ENCODE data around the gene SRC.

SRC gene

DNA sequence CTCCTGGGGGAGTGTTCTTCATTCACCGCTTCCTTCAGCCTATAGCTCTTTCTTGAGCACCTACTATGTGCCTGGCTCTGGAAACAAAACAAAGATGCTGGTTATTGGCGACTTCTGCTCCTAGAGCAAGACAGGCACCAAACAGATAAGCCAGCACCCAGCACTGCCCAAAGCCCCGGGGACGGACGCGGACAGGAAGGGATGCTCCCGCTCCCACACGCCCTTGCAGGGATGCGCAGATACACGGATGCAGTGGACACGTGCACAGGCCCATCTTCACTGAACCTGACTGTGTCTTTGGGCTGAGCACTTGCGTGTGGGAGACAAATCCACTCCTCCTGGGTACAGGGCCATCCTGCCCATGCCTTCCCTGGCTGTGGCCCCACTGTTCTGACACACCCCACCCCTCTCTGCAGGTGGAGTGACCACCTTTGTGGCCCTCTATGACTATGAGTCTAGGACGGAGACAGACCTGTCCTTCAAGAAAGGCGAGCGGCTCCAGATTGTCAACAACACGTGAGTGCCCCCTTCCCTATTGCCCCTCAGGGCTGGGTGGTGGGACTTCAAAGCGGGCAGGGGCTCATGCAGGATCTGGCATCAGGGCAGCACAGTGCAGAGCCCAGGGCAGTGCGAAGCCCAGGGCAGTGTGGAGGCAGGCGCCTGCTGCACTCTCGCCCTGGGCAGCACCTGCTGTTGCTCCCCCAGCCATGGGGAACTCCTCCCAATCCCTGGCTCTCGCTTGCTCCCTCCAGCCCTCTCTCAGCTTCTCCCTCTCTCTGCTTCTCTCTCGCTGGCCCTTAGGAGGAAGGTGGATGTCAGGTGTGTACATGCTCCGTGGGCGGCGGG, 39.9 kb downstream of the SRC start:
- DNase-seq = no peak

- DNase-seq = no peak
These were observed 40.7 kb downstream of the SRC start for GRCh38 chr20:37386505-37387251.

DNA sequence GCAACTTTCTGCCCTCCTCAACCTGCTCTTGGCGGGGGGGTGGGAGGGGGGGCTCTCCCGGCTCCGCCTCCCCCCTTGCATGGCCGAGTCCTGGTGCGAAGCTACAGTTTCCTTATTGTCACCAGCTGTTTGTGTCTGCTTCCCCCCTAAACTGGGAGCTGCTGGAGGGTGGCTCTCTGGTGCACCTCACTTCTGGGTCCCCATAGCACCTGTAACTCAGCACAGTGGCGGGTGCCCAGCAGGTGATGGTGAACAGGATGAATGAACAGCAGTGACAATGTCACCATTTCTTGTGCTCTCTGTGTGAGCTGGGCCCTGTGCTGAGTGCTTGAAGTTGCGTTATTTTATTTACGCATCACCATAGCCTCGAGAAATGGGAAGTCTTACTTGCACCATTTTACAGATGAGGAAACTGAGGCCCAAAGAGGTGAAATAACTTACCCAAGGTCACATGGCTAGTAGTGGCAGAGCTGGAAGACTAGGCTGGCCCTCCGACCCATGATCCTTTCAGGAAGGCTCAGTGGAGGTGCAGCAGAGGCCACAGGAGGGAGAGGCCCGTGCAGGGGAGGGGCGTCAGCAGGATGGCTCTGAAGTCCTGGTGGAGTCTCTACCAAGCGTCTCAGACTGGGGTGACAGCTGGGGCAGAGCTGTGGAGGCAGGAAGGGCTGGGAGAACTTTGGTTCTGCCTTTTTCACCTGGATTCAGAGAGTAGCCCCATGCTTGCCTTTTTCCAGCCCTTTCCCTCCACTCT, 41.8 kb downstream of the SRC start:
- DNase-seq = no peak

DNA sequence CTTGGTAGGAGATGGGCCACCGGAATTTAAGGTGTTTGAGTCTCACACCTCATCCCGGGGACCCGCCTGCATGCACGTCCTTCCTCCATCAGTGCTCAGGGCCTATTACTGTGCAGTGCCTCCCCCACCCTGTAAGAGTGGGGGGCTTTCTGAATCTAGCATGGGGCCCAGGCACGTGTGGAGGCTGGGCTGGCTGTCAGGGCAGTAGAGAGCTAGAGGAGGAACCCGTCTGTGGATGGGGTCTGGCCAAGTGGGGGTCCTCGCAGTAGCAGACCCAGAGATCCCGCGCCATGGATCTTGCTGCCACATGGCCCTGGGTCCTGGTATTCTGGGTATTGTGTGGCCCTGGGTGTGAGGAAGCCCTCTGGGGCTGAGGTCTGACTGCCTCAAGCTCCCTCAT, 42.9 kb downstream of the SRC start:
- DNase-seq = no peak

- DNase-seq = no peak
These were observed 43.4 kb downstream of the SRC start for GRCh38 chr20:37389241-37389747.

GRCh38 chr20:37389844-37390275, 43.9 kb downstream of the SRC start:
- DNase-seq = no peak

DNA sequence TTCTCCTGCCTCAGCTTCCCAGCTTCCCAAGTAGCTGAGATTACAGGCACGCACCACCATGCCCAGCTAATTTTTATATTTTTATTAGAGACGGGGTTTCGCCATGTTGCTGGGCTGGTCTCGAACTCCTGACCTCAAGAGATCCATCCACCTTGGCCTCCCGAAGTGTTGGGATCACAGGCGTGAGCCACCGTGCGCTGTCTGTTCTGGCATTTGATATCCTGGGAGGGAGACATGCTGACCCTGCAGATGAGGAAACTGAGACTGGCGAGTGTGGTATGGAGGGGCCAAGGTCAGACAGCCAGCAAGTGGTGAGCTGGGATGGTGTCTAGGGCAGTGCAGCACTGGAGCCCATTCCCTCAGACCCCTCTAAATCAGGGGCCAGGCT, 44.6 kb downstream of the SRC start:
- DNase-seq = no peak

GRCh38 chr20:37390891-37391525, 45.1 kb downstream of the SRC start:
- no peak for DNase-seq

DNA sequence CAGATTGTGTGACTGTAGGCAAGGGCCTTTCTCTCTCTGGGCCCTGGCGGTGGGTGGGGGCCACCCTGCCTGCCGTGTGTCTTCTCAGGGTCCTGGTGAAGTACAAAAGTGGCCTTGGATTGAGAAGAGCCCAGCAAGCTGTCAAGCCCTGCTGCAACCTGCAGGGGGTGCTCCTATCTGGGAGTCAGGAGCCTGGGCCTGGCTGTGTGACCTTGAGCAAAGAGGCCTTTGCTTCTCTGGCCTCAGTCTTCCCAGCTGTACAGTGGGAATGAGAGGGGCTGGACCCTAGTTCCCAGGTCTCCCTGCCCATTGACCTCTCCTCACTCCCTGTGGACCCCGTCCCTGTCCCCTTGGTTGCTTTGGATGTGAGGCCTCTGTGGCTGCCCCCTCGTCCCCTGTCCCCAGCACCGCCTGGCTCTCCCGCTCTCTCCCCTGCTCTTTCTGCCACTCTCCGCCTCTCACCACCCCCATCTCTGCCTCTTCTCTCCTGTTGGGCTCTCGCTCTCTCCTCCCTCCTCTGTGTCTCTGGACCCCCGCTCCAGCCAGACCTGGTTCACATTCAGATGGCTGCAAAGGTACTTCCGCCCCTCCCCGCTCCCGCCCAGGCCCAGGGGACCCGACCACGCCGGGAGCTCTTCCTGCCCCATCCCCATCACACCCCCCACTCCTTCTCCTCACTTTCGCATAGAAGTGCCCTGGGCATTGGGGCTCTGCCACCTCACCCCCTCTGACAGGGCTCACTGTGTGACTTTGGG, 46.7 kb downstream of the SRC start:
- DNase-seq = no peak

- DNase-seq = no peak
These were observed 47.4 kb downstream of the SRC start for GRCh38 chr20:37393196-37393862.

DNA sequence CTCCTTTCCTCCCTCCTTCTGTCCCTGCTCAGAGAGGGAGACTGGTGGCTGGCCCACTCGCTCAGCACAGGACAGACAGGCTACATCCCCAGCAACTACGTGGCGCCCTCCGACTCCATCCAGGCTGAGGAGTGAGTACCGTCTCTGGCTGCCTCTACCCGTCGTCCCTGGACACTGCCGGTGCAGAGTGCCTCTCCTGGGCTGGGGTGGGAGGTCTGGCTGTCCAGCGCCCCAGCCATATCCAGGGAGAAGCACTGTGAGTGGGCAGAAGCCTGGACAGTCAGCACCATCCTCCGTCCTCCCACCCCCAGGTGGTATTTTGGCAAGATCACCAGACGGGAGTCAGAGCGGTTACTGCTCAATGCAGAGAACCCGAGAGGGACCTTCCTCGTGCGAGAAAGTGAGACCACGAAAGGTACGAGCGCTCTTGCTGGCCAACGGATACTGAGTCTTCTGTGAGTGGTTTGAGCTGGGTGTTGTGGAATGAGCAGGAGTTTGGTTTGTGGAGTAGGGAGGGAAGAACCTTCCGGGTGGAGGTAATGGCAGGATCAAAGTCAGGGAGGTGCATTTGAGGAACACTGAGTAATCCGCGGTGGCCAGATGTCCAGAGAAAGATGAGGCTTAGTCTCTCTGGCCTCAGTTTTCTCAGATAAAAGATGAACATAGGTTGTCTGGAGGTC, 48.1 kb downstream of the SRC start:
- no peak for DNase-seq

- no peak for DNase-seq
These were observed 48.8 kb downstream of the SRC start for GRCh38 chr20:37394543-37395409.

DNA sequence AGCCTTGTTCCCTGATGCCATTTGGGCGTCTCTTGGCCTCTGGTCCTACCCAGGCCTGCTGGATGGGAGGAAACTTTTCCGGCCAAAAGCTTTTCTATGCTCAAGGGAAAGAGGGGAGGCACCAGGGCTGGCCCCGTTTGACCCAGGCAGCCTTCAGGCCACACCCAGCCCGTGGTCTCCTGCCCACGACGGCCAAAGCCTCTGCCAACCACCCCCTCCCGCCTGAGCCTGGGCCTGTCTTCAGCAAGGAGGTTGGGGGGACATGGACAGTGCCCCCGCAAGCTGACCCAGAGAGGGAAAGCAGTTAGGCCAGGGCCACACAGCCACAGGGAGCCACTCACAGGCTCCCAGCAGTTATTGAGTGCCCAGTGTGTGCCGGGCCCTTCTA, 49.5 kb downstream of the SRC start:
- no peak for DNase-seq

DNA sequence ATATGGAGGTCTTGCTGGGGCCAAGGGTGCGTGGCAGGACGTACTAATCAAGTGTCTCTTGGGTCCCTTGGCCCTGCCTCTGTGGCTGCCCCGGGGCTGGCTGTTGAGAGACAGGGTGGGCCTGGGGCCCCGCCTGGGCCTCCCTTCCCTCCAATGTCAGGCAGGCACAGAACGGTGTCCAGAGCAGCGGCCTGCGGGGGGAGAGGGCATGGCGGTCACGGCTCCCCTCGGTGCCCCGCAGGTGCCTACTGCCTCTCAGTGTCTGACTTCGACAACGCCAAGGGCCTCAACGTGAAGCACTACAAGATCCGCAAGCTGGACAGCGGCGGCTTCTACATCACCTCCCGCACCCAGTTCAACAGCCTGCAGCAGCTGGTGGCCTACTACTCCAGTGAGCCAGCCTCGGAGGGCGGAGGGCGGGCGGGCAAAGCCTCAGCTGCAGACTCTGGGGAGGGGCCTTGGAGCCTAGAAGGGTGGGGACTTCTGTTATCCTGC, 50.0 kb downstream of the SRC start:
- no peak for DNase-seq

GRCh38 chr20:37396416-37397075, 50.6 kb downstream of the SRC start:
- DNase-seq = no peak

- DNase-seq = no peak
These were observed 51.4 kb downstream of the SRC start for GRCh38 chr20:37397076-37397953.

- no peak for DNase-seq
These were observed 52.2 kb downstream of the SRC start for GRCh38 chr20:37397954-37398749.

Measured in CD4-positive, alpha-beta T cell treated with Interleukin-10 for 1 hour (primary cell).